ENCODE results near the gene TGFBR3L. TPM values are rescaled to one million over a fixed set of nuclear protein-coding genes. Genes with fewer than 3 reads are reported as not detected.

The TGFBR3L gene
- total RNA-seq, 1 donor from 2014 or later = 11.2 TPM

DNA sequence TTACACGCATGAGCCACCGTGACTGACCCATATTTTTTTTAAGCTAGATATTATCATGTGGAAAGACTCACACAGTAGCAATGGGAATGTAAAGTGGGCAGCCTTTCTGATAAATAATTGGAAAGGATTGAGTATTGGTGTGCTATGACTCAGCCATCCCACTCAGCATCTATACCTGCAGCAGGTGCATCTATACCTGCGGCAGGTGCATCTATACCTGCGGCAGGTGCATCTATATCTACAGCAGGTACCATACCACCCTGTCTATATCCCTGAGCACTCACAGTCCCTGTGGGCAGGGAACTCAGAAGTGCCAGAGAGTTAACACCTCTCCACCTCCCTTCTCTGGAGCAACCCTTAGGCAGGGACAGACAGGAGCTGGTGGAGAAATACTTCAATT, 31.5 kb upstream of the TGFBR3L start:
- TF ChIP-seq, protein P1, sequence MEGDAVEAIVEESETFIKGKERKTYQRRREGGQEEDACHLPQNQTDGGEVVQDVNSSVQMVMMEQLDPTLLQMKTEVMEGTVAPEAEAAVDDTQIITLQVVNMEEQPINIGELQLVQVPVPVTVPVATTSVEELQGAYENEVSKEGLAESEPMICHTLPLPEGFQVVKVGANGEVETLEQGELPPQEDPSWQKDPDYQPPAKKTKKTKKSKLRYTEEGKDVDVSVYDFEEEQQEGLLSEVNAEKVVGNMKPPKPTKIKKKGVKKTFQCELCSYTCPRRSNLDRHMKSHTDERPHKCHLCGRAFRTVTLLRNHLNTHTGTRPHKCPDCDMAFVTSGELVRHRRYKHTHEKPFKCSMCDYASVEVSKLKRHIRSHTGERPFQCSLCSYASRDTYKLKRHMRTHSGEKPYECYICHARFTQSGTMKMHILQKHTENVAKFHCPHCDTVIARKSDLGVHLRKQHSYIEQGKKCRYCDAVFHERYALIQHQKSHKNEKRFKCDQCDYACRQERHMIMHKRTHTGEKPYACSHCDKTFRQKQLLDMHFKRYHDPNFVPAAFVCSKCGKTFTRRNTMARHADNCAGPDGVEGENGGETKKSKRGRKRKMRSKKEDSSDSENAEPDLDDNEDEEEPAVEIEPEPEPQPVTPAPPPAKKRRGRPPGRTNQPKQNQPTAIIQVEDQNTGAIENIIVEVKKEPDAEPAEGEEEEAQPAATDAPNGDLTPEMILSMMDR (IDR thresholded peaks at IDR 0.05) = no peak
- no peaks in the 10 kb centered on the region for H3K9me3 Mint-ChIP-seq (ENCODE audit: low read depth)
- no peaks in the 10 kb centered on the region for H3K4me1 Mint-ChIP-seq (ENCODE audit: low read depth)
- DNase-seq (ENCODE audit: low spot score) = no peak
- H3K27ac Mint-ChIP-seq (ENCODE audit: unreplicated experiment) = no peak overlapping the region
- no peak overlapping the region for H3K4me3 Mint-ChIP-seq (ENCODE audit: unreplicated experiment)
- H3K36me3 Mint-ChIP-seq (ENCODE audit: low read depth) = no peaks in the 10 kb centered on the region
- H3K27me3 Mint-ChIP-seq (ENCODE audit: low read depth) = no peaks in the 10 kb centered on the region

DNA sequence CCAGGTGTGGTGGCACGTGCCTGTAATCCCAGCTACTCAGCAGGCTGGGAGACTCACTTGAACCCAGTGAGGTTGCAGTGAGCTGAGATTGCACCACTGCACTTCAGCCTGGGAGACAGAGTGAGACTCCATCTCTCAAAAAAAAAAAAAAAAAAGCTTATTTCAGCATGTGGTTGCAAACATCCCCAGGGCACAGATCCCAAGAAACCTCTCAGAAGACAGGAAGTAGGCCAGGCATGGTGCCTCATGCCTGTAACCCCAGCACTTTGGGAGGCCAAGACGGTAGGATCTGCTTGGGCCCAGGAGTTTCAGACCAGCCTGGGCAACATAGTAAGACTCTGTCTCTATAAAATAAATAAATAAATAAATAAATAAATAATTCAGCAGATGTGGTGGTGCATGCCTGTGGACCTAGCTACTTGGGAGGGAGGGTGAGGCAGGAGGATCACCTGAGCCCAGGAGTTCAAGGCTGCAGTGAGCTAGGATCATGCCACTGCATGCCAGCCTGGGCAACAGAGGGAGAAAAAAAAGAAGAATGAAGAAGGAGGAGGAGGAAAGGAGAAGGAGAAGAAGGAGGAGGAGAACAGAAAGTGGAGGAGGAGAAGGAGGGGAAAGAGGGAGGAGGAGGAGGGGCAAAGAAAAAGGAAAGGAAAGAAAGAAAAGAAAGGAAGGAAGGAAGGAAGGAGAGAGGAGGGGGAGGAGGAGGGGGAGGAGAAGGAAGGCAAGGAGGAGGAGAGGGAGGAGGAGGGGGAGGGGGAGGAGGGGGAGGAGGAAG, 30.6 kb upstream of the TGFBR3L start:
- H3K9me3 Mint-ChIP-seq (ENCODE audit: low read depth) = no peaks in the 10 kb centered on the region
- peaks cover 4% of the 10 kb centered on the region for H3K4me1 Mint-ChIP-seq (ENCODE audit: low read depth)
- H3K27ac Mint-ChIP-seq (ENCODE audit: unreplicated experiment) = no peak overlapping the region
- TF ChIP-seq, protein P1 (IDR thresholded peaks at IDR 0.05) = no peak
- no peak overlapping the region for H3K4me3 Mint-ChIP-seq (ENCODE audit: unreplicated experiment)
- no peaks in the 10 kb centered on the region for H3K36me3 Mint-ChIP-seq (ENCODE audit: low read depth)
- no peak for DNase-seq (ENCODE audit: low spot score)
- no peaks in the 10 kb centered on the region for H3K27me3 Mint-ChIP-seq (ENCODE audit: low read depth)

DNA sequence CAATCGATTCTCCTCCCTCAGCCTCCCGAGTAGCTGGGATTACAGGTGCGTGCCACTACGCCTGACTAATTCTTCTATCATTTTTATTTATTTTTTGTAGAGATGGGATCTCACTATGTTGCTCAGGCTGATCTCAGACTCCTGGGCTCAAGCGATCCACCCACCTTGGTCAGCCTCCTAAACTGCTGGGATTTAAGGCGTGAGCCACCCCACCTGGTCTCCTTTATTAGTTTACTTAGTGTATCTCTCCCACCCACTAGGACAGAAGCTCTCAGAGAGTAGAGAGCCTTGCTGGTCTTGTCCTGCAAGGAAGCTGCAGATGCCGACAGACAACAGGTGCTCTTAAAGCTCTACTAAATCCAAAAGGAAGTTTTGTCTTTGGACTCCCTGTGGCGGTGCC, 28.8 kb upstream of the TGFBR3L start:
- DNase-seq (ENCODE audit: low spot score) = no peak
- H3K4me1 Mint-ChIP-seq (ENCODE audit: low read depth) = peaks cover 6% of the 10 kb centered on the region
- no peak overlapping the region for H3K27ac Mint-ChIP-seq (ENCODE audit: unreplicated experiment)
- no peaks in the 10 kb centered on the region for H3K36me3 Mint-ChIP-seq (ENCODE audit: low read depth)
- H3K9me3 Mint-ChIP-seq (ENCODE audit: low read depth) = no peaks in the 10 kb centered on the region
- TF ChIP-seq, protein P1 (IDR thresholded peaks at IDR 0.05) = no peak
- H3K27me3 Mint-ChIP-seq (ENCODE audit: low read depth) = no peaks in the 10 kb centered on the region
- no peak overlapping the region for H3K4me3 Mint-ChIP-seq (ENCODE audit: unreplicated experiment)

DNA sequence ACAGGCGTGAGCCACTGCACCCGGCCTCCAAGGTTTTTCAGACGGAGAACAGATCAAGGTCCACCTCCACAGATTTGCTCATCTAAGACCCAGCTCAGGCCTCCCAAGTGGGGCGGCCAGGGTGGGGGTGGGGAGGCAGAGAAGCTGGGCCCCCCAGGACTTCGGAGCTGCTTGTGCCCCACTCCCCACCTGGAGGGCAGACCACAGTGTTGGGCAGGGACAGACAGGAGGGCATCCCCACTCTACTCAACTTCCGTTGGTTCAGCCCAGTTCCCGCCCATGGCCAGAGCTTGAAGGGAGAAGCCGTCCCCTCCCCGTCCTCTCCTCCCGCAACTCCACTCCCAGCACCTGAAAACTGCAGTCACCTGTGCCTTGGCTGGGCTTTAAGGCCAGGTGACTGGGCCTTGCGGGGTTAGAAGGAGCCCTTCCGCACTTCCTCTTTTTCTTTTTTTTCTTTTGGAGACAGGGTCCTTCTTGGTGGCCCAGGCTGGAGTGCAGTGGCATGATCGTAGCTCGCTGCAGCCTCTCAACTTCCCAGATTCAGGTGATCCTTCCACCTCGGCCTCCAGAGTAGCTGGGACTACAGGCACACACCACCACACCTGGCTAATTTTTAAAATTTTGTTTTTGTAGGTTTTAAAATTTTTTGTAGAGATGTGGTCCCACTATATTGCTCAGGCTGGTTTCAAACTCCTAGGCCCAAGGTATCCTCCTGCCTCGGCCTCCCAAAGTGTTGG, 27.1 kb upstream of the TGFBR3L start:
- no peaks in the 10 kb centered on the region for H3K9me3 Mint-ChIP-seq (ENCODE audit: low read depth)

More for the DNA sequence above, 27.1 kb upstream of the TGFBR3L start:
- Mint-ChIP-seq H3K27me3 (ENCODE audit: low read depth) (no peaks in the 10 kb centered on the region), H3K27ac (ENCODE audit: unreplicated experiment) (no peak overlapping the region), H3K4me1 (ENCODE audit: low read depth) (peaks cover 13% of the 10 kb centered on the region), H3K4me3 (ENCODE audit: unreplicated experiment) (peak overlapping the region; percentile 35), H3K36me3 (ENCODE audit: low read depth) (no peaks in the 10 kb centered on the region)
- TF ChIP-seq, protein P1 (IDR thresholded peaks at IDR 0.05) = no peak
- no peak for DNase-seq (ENCODE audit: low spot score)

Data from chondrocyte (in vitro differentiated cells).